Neural cell (in vitro differentiated cells): ENCODE data around the gene CHKA. TPM values are rescaled to one million over a fixed set of nuclear protein-coding genes. Genes with fewer than 3 reads are reported as not detected.

Source experiments
- H2AFZ ChIP-seq: fragments of 200-600, 300-800 bp; sonication (generic), shearing (Covaris generic); 2 replicates; pipeline ENCODE4 v1.6.0; 2014; ENCODE audit warnings: low read depth, mild to moderate bottlenecking, antibody characterized with exemption, low read length, moderate library complexity
- H3F3A ChIP-seq: fragments of 200-600 bp; shearing (Covaris generic); 2 replicates; pipeline ENCODE4 v1.6.1; 2016; ENCODE audit warnings: mild to moderate bottlenecking, moderate library complexity, mixed read lengths, antibody characterized with exemption, low read length; ENCODE audit not compliant: insufficient read depth, poor library complexity, severe bottlenecking
- H3K27ac ChIP-seq: fragments of 200-600, 300-800 bp; sonication (generic), shearing (Covaris generic); 2 replicates; pipeline ENCODE4 v1.5.1; 2014; ENCODE audit warnings: mild to moderate bottlenecking, low read length, moderate library complexity
- H3K27me3 ChIP-seq: fragments of 300-800, 200-600 bp; sonication (generic), shearing (Covaris generic); 2 replicates; pipeline ENCODE4 v1.6.0; 2014; ENCODE audit warnings: mild to moderate bottlenecking, low read depth, low read length, moderate library complexity; ENCODE audit not compliant: insufficient read depth
- H3K36me3 ChIP-seq: fragments of 300-800, 200-600 bp; sonication (generic), shearing (Covaris generic); 2 replicates; pipeline ENCODE4 v1.5.1; 2014; ENCODE audit warnings: mild to moderate bottlenecking, antibody characterized with exemption, low read length, moderate library complexity; ENCODE audit not compliant: insufficient read depth
- H3K4me2 ChIP-seq: fragments of 300-800, 200-600 bp; sonication (generic), shearing (Covaris generic); 2 replicates; pipeline ENCODE4 v1.6.0; 2014; ENCODE audit warnings: mild to moderate bottlenecking, low read length
- H3K4me3 ChIP-seq: fragments of 300-800, 200-600 bp; sonication (generic), shearing (Covaris generic); 2 replicates; pipeline ENCODE4 v1.5.1; 2014; ENCODE audit warnings: mild to moderate bottlenecking, low read length, moderate library complexity
- H3K79me2 ChIP-seq: fragments of 200-600 bp; shearing (Covaris generic); replicated peaks from 2 replicates; pipeline ENCODE4 v1.6.0; 2014; ENCODE audit warnings: mild to moderate bottlenecking, low read length, moderate library complexity; ENCODE audit not compliant: insufficient read depth
- H3K9ac ChIP-seq: fragments of 300-800, 200-600 bp; sonication (generic), shearing (Covaris generic); 2 replicates; pipeline ENCODE4 v1.6.1; 2016; ENCODE audit warnings: mild to moderate bottlenecking, low read length, mixed read lengths
- H3K9me2 ChIP-seq: fragments of 200-600 bp; shearing (Covaris generic); 2 replicates; pipeline ENCODE4 v1.6.1; 2016; ENCODE audit warnings: mild to moderate bottlenecking, low read length, mixed read lengths; ENCODE audit not compliant: insufficient read depth
- H3K9me3 ChIP-seq: fragments of 200-600, 300-800 bp; sonication (generic), shearing (Covaris generic); 2 replicates; pipeline ENCODE4 v1.6.1; 2016; ENCODE audit warnings: mild to moderate bottlenecking, mixed run types, low read length, moderate library complexity, mixed read lengths
- H4K20me1 ChIP-seq: fragments of 200-600 bp; shearing (Covaris generic); 2 replicates; pipeline ENCODE4 v1.6.1; 2016; ENCODE audit warnings: mild to moderate bottlenecking, mixed run types; ENCODE audit not compliant: insufficient read depth
- EP300 ChIP-seq: fragments of 450-650 bp; conservative IDR thresholded peaks from 2 replicates; pipeline ENCODE4 v1.6.1; 2014; ENCODE audit warnings: antibody characterized with exemption, mild to moderate bottlenecking, moderate library complexity; ENCODE audit not compliant: poor library complexity, severe bottlenecking
- EZH2 ChIP-seq: fragments of 200-600, 300-800 bp; shearing (Covaris generic), sonication (generic); IDR thresholded peaks from 2 replicates; pipeline ENCODE4 v1.6.1; 2014; ENCODE audit warnings: antibody characterized with exemption, low read length, borderline replicate concordance, mild to moderate bottlenecking; ENCODE audit not compliant: insufficient read depth, poor library complexity, severe bottlenecking
- MXI1 ChIP-seq: fragments of 450-650 bp; conservative IDR thresholded peaks from 2 replicates; pipeline ENCODE4 v1.6.1; 2014; ENCODE audit warnings: antibody characterized with exemption, mild to moderate bottlenecking; ENCODE audit not compliant: poor library complexity, severe bottlenecking
- POLR2AphosphoS5 ChIP-seq: IDR thresholded peaks from 2 replicates; pipeline ENCODE4 v1.6.1; 2012
- RAD21 ChIP-seq: fragments of 450-650 bp; conservative IDR thresholded peaks from 2 replicates; pipeline ENCODE4 v1.6.1; 2014; ENCODE audit warnings: antibody characterized with exemption, mild to moderate bottlenecking, moderate library complexity
- SMC3 ChIP-seq: fragments of 450-650 bp; conservative IDR thresholded peaks from 2 replicates; pipeline ENCODE4 v1.6.1; 2014; ENCODE audit warnings: antibody characterized with exemption, mild to moderate bottlenecking, moderate library complexity; ENCODE audit not compliant: poor library complexity
- TAF1 ChIP-seq: IDR thresholded peaks from 2 replicates; pipeline ENCODE4 v1.6.1; 2012; ENCODE audit warnings: low read depth
- polyA plus RNA-seq: library from polyadenylated mRNA; depleted of rRNA; stranded (reverse); fragments of >200 nt; gene quantifications from 2 replicates; pipeline ENCODE4 v1.2.3, GENCODE V29; 2014
- TF ChIP-seq, protein P1 (sequence below): IDR thresholded peaks from 2 replicates; pipeline ENCODE4 v1.6.1; 2012; ENCODE audit warnings: borderline replicate concordance
- TF ChIP-seq, protein P2 (sequence below): fragments of 450-650 bp; IDR thresholded peaks from 2 replicates; pipeline ENCODE4 v1.5.1; 2014; ENCODE audit warnings: antibody characterized with exemption, mild to moderate bottlenecking, moderate library complexity; ENCODE audit not compliant: poor library complexity, severe bottlenecking

Gene CHKA
- polyA plus RNA-seq, 1 donor from 2014 or later, result 90.0 TPM

DNA sequence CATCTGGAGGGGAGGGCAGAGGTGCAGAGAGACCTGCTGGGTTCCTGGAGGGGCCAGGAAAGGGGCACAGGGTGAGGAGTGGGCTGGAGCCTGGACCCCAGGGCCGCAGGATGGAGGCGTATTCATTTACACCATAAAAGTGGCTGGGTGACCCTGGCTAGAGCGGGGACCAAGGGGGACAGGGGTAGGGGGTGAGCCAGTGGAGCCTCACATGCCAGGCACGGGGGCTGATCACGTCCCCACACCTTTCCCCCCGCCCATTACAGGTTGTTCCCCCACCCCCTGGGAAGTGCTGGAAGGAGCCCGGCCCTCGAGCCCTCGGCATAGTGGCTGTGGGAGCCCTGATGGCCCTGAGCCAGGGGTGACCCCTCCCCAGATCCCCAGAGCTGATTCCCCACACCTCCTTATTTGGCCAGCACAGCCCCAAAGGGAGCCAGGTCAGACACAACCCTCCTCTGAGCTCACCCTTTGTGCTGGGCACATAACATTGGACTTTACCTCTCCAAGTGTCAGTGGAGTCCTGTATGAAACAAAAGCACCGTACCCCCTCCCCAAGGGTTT is 81.6 kb downstream of the CHKA start:
- no peak for TF ChIP-seq EZH2
- TF ChIP-seq MXI1, result no peak
- no peak for TF ChIP-seq TAF1
- TF ChIP-seq, protein P1, sequence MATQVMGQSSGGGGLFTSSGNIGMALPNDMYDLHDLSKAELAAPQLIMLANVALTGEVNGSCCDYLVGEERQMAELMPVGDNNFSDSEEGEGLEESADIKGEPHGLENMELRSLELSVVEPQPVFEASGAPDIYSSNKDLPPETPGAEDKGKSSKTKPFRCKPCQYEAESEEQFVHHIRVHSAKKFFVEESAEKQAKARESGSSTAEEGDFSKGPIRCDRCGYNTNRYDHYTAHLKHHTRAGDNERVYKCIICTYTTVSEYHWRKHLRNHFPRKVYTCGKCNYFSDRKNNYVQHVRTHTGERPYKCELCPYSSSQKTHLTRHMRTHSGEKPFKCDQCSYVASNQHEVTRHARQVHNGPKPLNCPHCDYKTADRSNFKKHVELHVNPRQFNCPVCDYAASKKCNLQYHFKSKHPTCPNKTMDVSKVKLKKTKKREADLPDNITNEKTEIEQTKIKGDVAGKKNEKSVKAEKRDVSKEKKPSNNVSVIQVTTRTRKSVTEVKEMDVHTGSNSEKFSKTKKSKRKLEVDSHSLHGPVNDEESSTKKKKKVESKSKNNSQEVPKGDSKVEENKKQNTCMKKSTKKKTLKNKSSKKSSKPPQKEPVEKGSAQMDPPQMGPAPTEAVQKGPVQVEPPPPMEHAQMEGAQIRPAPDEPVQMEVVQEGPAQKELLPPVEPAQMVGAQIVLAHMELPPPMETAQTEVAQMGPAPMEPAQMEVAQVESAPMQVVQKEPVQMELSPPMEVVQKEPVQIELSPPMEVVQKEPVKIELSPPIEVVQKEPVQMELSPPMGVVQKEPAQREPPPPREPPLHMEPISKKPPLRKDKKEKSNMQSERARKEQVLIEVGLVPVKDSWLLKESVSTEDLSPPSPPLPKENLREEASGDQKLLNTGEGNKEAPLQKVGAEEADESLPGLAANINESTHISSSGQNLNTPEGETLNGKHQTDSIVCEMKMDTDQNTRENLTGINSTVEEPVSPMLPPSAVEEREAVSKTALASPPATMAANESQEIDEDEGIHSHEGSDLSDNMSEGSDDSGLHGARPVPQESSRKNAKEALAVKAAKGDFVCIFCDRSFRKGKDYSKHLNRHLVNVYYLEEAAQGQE, result no peak
- no peak for TF ChIP-seq EP300
- TF ChIP-seq RAD21, result no peak
- TF ChIP-seq POLR2AphosphoS5, result no peak
- Histone ChIP-seq H3K9me2 (no peaks in the 10 kb centered on the region), H3F3A (no peaks in the 10 kb centered on the region), H4K20me1 (no peaks in the 10 kb centered on the region), H3K36me3 (no peaks in the 10 kb centered on the region), H3K79me2 (no peaks in the 10 kb centered on the region), H3K4me3 (no peak overlapping the region), H2AFZ (no peak overlapping the region), H3K27me3 (no peaks in the 10 kb centered on the region), H3K4me2 (no peak overlapping the region), H3K9ac (no peak overlapping the region), H3K27ac (no peak overlapping the region), H3K9me3 (no peaks in the 10 kb centered on the region)

DNA sequence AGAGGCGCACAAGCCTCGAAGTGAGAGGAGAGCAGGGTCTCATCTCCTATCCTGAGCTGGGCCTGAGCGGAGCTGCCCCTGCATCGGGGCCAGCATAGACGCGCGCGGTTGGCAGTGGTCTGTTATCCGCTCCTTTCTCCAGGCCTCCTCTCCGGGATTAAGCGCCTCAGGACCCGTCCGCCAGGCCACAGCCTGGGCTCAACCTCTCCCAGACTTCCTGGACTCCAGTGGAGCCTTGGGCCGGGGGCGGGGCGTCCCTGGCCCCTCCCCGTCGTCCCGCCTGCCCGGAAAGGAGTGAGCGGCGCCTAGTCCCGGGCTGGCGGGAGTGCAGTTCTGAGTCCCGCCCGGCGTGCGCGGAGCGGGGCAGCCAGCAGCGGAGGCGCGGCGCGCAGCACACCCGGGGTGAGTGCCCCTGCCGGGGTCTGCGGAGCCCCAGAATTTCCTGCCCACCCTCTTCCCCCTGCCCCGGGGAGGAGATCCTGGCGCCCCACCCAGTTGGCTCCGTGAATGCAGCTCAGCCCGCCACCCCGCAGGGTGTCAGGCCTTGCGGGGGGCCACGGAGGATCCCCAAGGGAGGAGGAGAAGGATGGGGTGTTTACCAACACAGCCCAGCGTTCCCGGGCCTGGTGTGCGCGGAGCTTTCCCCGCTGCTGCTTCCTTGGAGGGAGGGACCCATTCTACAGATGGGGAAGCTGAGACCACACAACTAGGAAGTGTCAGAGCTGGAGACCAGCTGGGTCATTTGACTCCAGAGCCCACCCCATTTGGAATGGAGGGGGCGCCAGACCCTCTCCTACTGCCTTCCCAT is 82.3 kb downstream of the CHKA start, which contains the start of gene TCIRG1:
TCIRG1 (plus strand) TSS at position 308 of the 808 bp plus-strand sequence. CDS start 2,247 bp downstream, outside the sequence.
- no peak for TF ChIP-seq EP300
- TF ChIP-seq, protein P1, result no peak
- TF ChIP-seq TAF1, result no peak
- no peak for TF ChIP-seq SMC3
- no peak for TF ChIP-seq POLR2AphosphoS5
- no peak for TF ChIP-seq RAD21
- TF ChIP-seq, protein P2, sequence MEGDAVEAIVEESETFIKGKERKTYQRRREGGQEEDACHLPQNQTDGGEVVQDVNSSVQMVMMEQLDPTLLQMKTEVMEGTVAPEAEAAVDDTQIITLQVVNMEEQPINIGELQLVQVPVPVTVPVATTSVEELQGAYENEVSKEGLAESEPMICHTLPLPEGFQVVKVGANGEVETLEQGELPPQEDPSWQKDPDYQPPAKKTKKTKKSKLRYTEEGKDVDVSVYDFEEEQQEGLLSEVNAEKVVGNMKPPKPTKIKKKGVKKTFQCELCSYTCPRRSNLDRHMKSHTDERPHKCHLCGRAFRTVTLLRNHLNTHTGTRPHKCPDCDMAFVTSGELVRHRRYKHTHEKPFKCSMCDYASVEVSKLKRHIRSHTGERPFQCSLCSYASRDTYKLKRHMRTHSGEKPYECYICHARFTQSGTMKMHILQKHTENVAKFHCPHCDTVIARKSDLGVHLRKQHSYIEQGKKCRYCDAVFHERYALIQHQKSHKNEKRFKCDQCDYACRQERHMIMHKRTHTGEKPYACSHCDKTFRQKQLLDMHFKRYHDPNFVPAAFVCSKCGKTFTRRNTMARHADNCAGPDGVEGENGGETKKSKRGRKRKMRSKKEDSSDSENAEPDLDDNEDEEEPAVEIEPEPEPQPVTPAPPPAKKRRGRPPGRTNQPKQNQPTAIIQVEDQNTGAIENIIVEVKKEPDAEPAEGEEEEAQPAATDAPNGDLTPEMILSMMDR, result no peak
- TF ChIP-seq EZH2, result no peak
- no peak for TF ChIP-seq MXI1
- no peak within 1 kb of the TSS for H3K4me3 ChIP-seq
- no peaks in the 10 kb centered on the region for H3K79me2 ChIP-seq
- no peaks in the 10 kb centered on the region for H4K20me1 ChIP-seq
- H3K4me2 ChIP-seq, result no peak within 1 kb of the TSS
- H3K27ac ChIP-seq, result no peak within 1 kb of the TSS
- no peaks in the 10 kb centered on the region for H3K9me2 ChIP-seq
- no peaks in the 10 kb centered on the region for H3K27me3 ChIP-seq
- H3K9ac ChIP-seq, result no peak within 1 kb of the TSS
- H3F3A ChIP-seq, result no peaks in the 10 kb centered on the region
- H2AFZ ChIP-seq, result no peak within 1 kb of the TSS
- no peaks in the 10 kb centered on the region for H3K36me3 ChIP-seq
- no peaks in the 10 kb centered on the region for H3K9me3 ChIP-seq
